ENCODE results near the gene RLN3. TPM values are rescaled to one million over a fixed set of nuclear protein-coding genes. Genes with fewer than 3 reads are reported as not detected.

RLN3 gene
- polyA plus RNA-seq, 1 donor (not counting 4 experiments of a cell fraction or from before 2014, with no cell fraction given): not detected

DNA sequence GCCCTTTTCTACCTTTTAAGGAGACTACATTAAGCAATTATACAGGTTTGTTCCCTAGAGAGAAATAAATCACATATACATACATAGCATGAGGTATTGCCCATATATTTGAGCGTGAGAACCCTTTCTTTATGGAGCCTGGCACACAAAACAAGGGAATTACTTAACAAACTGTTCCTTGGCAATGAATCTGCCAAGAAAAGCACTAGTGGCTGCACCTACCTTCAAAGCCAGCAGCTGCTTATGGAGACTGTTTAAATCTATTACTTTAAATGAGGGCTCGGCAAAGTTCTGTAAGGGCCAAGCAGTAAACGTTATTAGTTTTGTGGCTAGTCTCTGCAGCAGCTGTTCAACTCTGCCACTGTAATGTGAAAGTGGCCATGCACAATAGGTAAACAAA lies 28.9 kb upstream of the RLN3 start:
- DNase-seq (ENCODE audit: low read depth, low spot score) (no peak), FAIRE-seq (no peak)
- H4K20me1 ChIP-seq (ENCODE audit: control insufficient read depth, extremely low read depth, insufficient read depth, low read length): no peaks in the 10 kb centered on the region
- peaks cover 14% of the 10 kb centered on the region for H3K4me1 ChIP-seq (ENCODE audit: control insufficient read depth, extremely low read depth, insufficient read depth, low read length)
- H2AFZ ChIP-seq (ENCODE audit: control insufficient read depth, low read length): no peak overlapping the region
- no peak overlapping the region for H3K4me2 ChIP-seq (ENCODE audit: control insufficient read depth, extremely low read depth, insufficient read depth, low read depth, low read length)
- no peaks in the 10 kb centered on the region for H3K9me1 ChIP-seq (ENCODE audit: control insufficient read depth, extremely low read depth, insufficient read depth, low read length)
- H3K27me3 ChIP-seq (ENCODE audit: control insufficient read depth, extremely low read depth, insufficient read depth, low read length): no peaks in the 10 kb centered on the region
- no peak overlapping the region for H3K9ac ChIP-seq (ENCODE audit: control insufficient read depth, extremely low read depth, insufficient read depth, low read length)
- H3K79me2 ChIP-seq (ENCODE audit: control insufficient read depth, insufficient read depth, low read length): peaks cover 8% of the 10 kb centered on the region
- no peak overlapping the region for H3K27ac ChIP-seq (ENCODE audit: control insufficient read depth, insufficient read depth, low read length)
- no peaks in the 10 kb centered on the region for H3K9me3 ChIP-seq (ENCODE audit: control insufficient read depth, low read depth, low read length)
- no peak overlapping the region for H3K4me3 ChIP-seq (ENCODE audit: control insufficient read depth in 2 of 3, extremely low read depth in 1 of 3, insufficient read depth in 2 of 3, low read depth in 1 of 3, low read length in 3 of 3)
- H3K36me3 ChIP-seq (ENCODE audit: control insufficient read depth in 2 of 2, extremely low read depth in 1 of 2, insufficient read depth in 2 of 2, low read length in 2 of 2): peaks cover 0 to 10% of the 10 kb centered on the region in 2 experiments
- no peak for TF ChIP-seq EZH2 (IDR thresholded peaks at IDR 0.05; ENCODE audit: low read length)
- no peak for TF ChIP-seq CTCF (optimal IDR thresholded peaks at IDR 0.05 in 1 of 3, IDR thresholded peaks at IDR 0.05 in 1 of 3, conservative IDR thresholded peaks at IDR 0.05 in 1 of 3; ENCODE audit: extremely low read depth in 1 of 3, insufficient read depth in 2 of 3, low read length in 3 of 3)
- dilution Hi-C loops (cut with MboI; ENCODE audit: extremely low pct_ligation_motif_present, low sequenced_read_pairs): no loop called here

DNA sequence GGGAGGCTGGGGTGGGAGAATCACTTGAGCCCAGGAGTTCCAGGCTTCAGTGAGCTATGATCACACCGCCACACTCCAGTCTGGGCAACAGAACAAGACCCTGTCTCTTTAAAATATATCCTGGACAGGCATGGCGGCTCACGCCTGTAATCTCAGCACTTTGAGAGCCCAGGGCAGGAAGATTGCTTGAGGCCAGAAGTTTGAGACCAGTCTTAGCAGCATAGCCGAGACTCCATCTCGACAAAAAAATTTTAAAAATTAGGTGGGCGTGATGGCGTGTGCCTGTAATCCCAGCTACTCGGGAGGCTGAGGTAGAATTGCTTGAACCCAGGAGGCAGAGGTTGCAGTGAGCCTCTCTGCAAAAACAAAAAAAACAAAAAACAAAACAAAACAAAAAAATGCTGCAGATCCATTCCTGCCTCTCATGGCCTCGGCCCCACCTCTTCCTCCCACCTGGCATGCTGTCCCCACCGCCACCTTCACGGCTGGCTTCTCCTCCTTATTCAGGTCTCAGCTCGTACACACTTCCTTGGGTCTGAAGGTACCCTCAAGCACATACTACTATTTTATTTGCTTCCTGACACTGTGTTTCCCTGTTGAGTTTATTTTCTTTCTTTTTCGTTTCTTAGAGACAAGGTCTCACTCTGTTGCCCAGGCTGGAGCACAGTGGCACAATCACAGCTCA lies 27.1 kb upstream of the RLN3 start:
- no peaks in the 10 kb centered on the region for H3K9me1 ChIP-seq (ENCODE audit: control insufficient read depth, extremely low read depth, insufficient read depth, low read length)
- no peak overlapping the region for H3K9ac ChIP-seq (ENCODE audit: control insufficient read depth, extremely low read depth, insufficient read depth, low read length)
- FAIRE-seq (no peak), DNase-seq (ENCODE audit: low read depth, low spot score) (no peak)
- H3K4me1 ChIP-seq (ENCODE audit: control insufficient read depth, extremely low read depth, insufficient read depth, low read length): peaks cover 23% of the 10 kb centered on the region
- no peak overlapping the region for H3K27ac ChIP-seq (ENCODE audit: control insufficient read depth, insufficient read depth, low read length)
- H3K9me3 ChIP-seq (ENCODE audit: control insufficient read depth, low read depth, low read length): no peaks in the 10 kb centered on the region
- H2AFZ ChIP-seq (ENCODE audit: control insufficient read depth, low read length): peak overlapping the region; percentile 33
- no peak overlapping the region for H3K4me3 ChIP-seq (ENCODE audit: control insufficient read depth in 2 of 3, extremely low read depth in 1 of 3, insufficient read depth in 2 of 3, low read depth in 1 of 3, low read length in 3 of 3)
- no peak for TF ChIP-seq EZH2 (IDR thresholded peaks at IDR 0.05; ENCODE audit: low read length)
- no peak for TF ChIP-seq CTCF (optimal IDR thresholded peaks at IDR 0.05 in 1 of 3, IDR thresholded peaks at IDR 0.05 in 1 of 3, conservative IDR thresholded peaks at IDR 0.05 in 1 of 3; ENCODE audit: extremely low read depth in 1 of 3, insufficient read depth in 2 of 3, low read length in 3 of 3)
- peaks cover 10% of the 10 kb centered on the region for H3K79me2 ChIP-seq (ENCODE audit: control insufficient read depth, insufficient read depth, low read length)
- dilution Hi-C loops (cut with MboI; ENCODE audit: extremely low pct_ligation_motif_present, low sequenced_read_pairs): no loop called here
- H3K27me3 ChIP-seq (ENCODE audit: control insufficient read depth, extremely low read depth, insufficient read depth, low read length): no peaks in the 10 kb centered on the region
- H3K36me3 ChIP-seq (ENCODE audit: control insufficient read depth in 2 of 2, extremely low read depth in 1 of 2, insufficient read depth in 2 of 2, low read length in 2 of 2): peaks cover 0 to 10% of the 10 kb centered on the region in 2 experiments
- peak overlapping the region; percentile 18 for H3K4me2 ChIP-seq (ENCODE audit: control insufficient read depth, extremely low read depth, insufficient read depth, low read depth, low read length)
- no peaks in the 10 kb centered on the region for H4K20me1 ChIP-seq (ENCODE audit: control insufficient read depth, extremely low read depth, insufficient read depth, low read length)

Measured in keratinocyte (primary cell).